Endothelial cell of umbilical vein (primary cell): ENCODE measurements around the gene PI3. TPM values are rescaled to one million over a fixed set of nuclear protein-coding genes. Genes with fewer than 3 reads are reported as not detected.

ENCODE experiments used
- BruUV-seq: library from RNA; stranded (reverse); fragments of 400-500 nt; replicated peaks from 2 replicates; lab custom pipeline; 2021; lab: Mats Ljungman, UMichigan
- CTCF ChIA-PET: fragments of 300-600, 350-600 bp; sonication (Branson Sonifier 250); formaldehyde crosslinking; loops from one replicate; lab custom pipeline; 2021; ENCODE audit warnings: antibody characterized with exemption, inconsistent platforms; lab: Charles Lee
- POLR2A ChIA-PET: fragments of 300-600, 350-600 bp; sonication (Branson Sonifier 250); formaldehyde crosslinking; loops from one replicate; lab custom pipeline; 2021; ENCODE audit warnings: antibody characterized with exemption, inconsistent platforms; lab: Charles Lee
- DNase-seq: peaks from one replicate; pipeline ENCODE4 v3.0.0-alpha.2; 2011; ENCODE audit warnings: low read depth, low spot score
- FAIRE-seq: peaks from 2 replicates; lab custom pipeline; 2011; peaks lifted over from hg19 to GRCh38; lab: Jason Lieb, UNC
- H2AFZ ChIP-seq: 2 replicates; pipeline ENCODE4 v1.6.0; 2012; ENCODE audit warnings: low read depth, low read length, control low read depth, inconsistent platforms
- H3K27ac ChIP-seq: 2 replicates; pipeline ENCODE4 v1.5.1; 2011; ENCODE audit warnings: low read depth, mild to moderate bottlenecking, control low read depth, low read length, moderate library complexity; ENCODE audit not compliant: insufficient read depth
- H3K27me3 ChIP-seq, 2 experiments: 2 replicates each; pipeline versions ENCODE4 v1.6.0 to v1.6.1; 2011; ENCODE audit warnings: low read length in 2 of 2, mixed read lengths in 1 of 2; ENCODE audit not compliant: control insufficient read depth in 2 of 2, insufficient read depth in 2 of 2
- H3K36me3 ChIP-seq, 2 experiments: 2 replicates in 1 of 2; 3 replicates in 1 of 2; pipeline ENCODE4 v1.5.1; 2011; ENCODE audit warnings: low read length in 2 of 2, mild to moderate bottlenecking in 1 of 2, moderate library complexity in 1 of 2; ENCODE audit not compliant: control insufficient read depth in 2 of 2, insufficient read depth in 2 of 2; ENCODE audit errors: extremely low read depth in 1 of 2
- H3K4me1 ChIP-seq: 3 replicates; pipeline ENCODE4 v1.5.1; 2011; ENCODE audit warnings: mild to moderate bottlenecking, low read length; ENCODE audit not compliant: control insufficient read depth, insufficient read depth; ENCODE audit errors: extremely low read depth
- H3K4me2 ChIP-seq: 2 replicates; pipeline ENCODE4 v1.6.1; 2011; ENCODE audit warnings: low read length, control low read depth, mixed read lengths; ENCODE audit not compliant: insufficient read depth
- H3K4me3 ChIP-seq, 3 experiments: fragments of 200-600 bp in 1 of 3; sonication (generic), shearing (Covaris generic) in 1 of 3; replicated peaks in 1 of 3; 2 replicates each; pipeline ENCODE4 v1.5.1; 2011 to 2016; ENCODE audit warnings: control low read depth in 3 of 3, low read length in 3 of 3, mild to moderate bottlenecking in 2 of 3, inconsistent platforms in 1 of 3, low read depth in 1 of 3, moderate library complexity in 1 of 3; ENCODE audit not compliant: insufficient read depth in 1 of 3
- H3K79me2 ChIP-seq: 2 replicates; pipeline ENCODE4 v1.6.0; 2012; ENCODE audit warnings: low read length, inconsistent platforms; ENCODE audit not compliant: control insufficient read depth, insufficient read depth
- H3K9ac ChIP-seq: replicated peaks from 2 replicates; pipeline ENCODE3; 2011; ENCODE audit warnings: low read length, control low read depth; ENCODE audit not compliant: insufficient read depth; ENCODE audit errors: extremely low read depth
- H3K9me1 ChIP-seq: replicated peaks from 3 replicates; pipeline ENCODE4 v1.6.0; 2011; ENCODE audit warnings: mild to moderate bottlenecking, low read length; ENCODE audit not compliant: control insufficient read depth, insufficient read depth; ENCODE audit errors: extremely low read depth
- H3K9me3 ChIP-seq: replicated peaks from 2 replicates; pipeline ENCODE4 v1.5.1; 2012; ENCODE audit warnings: low read length, inconsistent platforms; ENCODE audit not compliant: control insufficient read depth, insufficient read depth
- H4K20me1 ChIP-seq: replicated peaks from 2 replicates; pipeline ENCODE3; 2011; ENCODE audit warnings: mild to moderate bottlenecking, low read length; ENCODE audit not compliant: control insufficient read depth, insufficient read depth; ENCODE audit errors: extremely low read depth
- CTCF ChIP-seq, 2 donors: IDR thresholded peaks; 1 replicate in 1 of 2; 2 replicates in 1 of 2; pipeline ENCODE4 v1.5.1; 2011; ENCODE audit warnings: low read length in 2 of 2, mild to moderate bottlenecking in 2 of 2, moderate library complexity in 2 of 2, control low read depth in 1 of 2, inconsistent platforms in 1 of 2, low read depth in 1 of 2; ENCODE audit not compliant: insufficient read depth in 1 of 2; ENCODE audit errors: extremely low read depth in 1 of 2
- FOS ChIP-seq: IDR thresholded peaks from 2 replicates; pipeline ENCODE4 v1.6.1; 2011; ENCODE audit warnings: mild to moderate bottlenecking, low read length, moderate library complexity, borderline replicate concordance; ENCODE audit not compliant: insufficient read depth
- MYC ChIP-seq: IDR thresholded peaks from one replicate; pipeline ENCODE4 v1.6.1; 2011; ENCODE audit warnings: mild to moderate bottlenecking, low read depth, low read length
- POLR2A ChIP-seq: IDR thresholded peaks from 2 replicates; pipeline ENCODE4 v1.6.1; 2012; ENCODE audit warnings: low read depth, mild to moderate bottlenecking, control low read depth, low read length
- POLR2AphosphoS5 ChIP-seq: IDR thresholded peaks from 2 replicates; pipeline ENCODE4 v1.6.1; 2012; ENCODE audit warnings: low read depth, mild to moderate bottlenecking, control low read depth, low read length, moderate library complexity; ENCODE audit not compliant: insufficient read depth
- dilution Hi-C: fragments of 300-500 bp; cut with MboI; formaldehyde crosslinking; loops from one replicate; pipeline ENCODE4 v1.15.0; 2019; ENCODE audit warnings: low sequenced_read_pairs; ENCODE audit not compliant: extremely low pct_ligation_motif_present
- intact Hi-C: fragments of 100-400 bp; cut with micrococcal nuclease; formaldehyde crosslinking; loops from one replicate; pipeline ENCODE4 v1.10.0; 2022
- polyA plus RNA-seq, 4 experiments: library from polyadenylated mRNA; depleted of rRNA in 3 of 4; stranded (reverse) in 3 of 4; unstranded in 1 of 4; fragments of >200 nt; gene quantifications; 2 replicates each; pipeline versions ENCODE4 v1.2.1 to v1.2.3, GENCODE V29; 2011 to 2012; ENCODE audit warnings: missing spikeins in 1 of 4
- total RNA-seq: library from RNA; stranded (reverse); gene quantifications from 2 replicates; pipeline ENCODE4 v1.2.3, GENCODE V29; 2021
- TF ChIP-seq, protein P1 (sequence below): IDR thresholded peaks from 2 replicates; pipeline ENCODE4 v1.6.1; 2011; ENCODE audit not compliant: insufficient read depth, insufficient read length

The PI3 gene
- total and polyA plus RNA-seq, 2 donors (not counting 3 experiments of a cell fraction or from before 2014, with no cell fraction given): not detected

DNA sequence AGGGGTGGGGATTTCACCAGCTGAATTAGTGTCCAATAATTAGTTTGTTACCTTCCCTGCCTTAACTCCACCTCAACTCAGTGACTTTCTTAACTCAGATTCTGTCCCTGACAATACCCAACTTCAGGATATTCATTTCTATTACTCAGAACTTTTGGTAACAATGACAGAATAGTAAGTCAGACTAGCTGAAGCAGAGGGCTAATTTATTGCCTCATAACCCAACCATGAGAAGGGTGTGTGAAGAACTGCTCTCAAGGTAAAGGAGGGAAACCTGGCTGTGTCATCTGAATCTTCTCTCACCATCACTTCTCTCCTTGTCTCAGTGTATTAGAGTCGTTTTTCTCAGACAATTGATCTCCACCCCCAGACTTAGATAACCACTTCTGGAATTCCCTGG lies 1.2 kb upstream of the PI3 start:
- ChIA-PET POLR2A (no interaction called here), CTCF (interaction anchor here (0.7 kb wide), 1 partner anchor 11 kb away, joined by 3 read pairs; no protein-coding TSS in a partner anchor)
- dilution Hi-C loops (no loop called here), intact Hi-C loops (no loop called here)
- Histone ChIP-seq H3K9ac (no peak overlapping the region), H3K4me3 (no peak overlapping the region), H4K20me1 (no peaks in the 10 kb centered on the region), H2AFZ (no peak overlapping the region), H3K27me3 (peaks cover 2 to 9% of the 10 kb centered on the region in 2 experiments), H3K79me2 (no peaks in the 10 kb centered on the region), H3K9me3 (no peaks in the 10 kb centered on the region), H3K9me1 (no peaks in the 10 kb centered on the region), H3K27ac (no peak overlapping the region), H3K36me3 (no peaks in the 10 kb centered on the region), H3K4me1 (no peaks in the 10 kb centered on the region), H3K4me2 (no peak overlapping the region)
- no peak for DNase-seq
- TF ChIP-seq CTCF (IDR thresholded peaks at IDR 0.05; ENCODE audit: extremely low read depth in 1 of 2, insufficient read depth in 1 of 2, low read depth in 1 of 2, low read length in 2 of 2): no peak
- TF ChIP-seq FOS: no peak
- TF ChIP-seq MYC: no peak
- TF ChIP-seq POLR2A: no peak
- no peak for FAIRE-seq
- BruUV-seq: no TSS peak

DNA sequence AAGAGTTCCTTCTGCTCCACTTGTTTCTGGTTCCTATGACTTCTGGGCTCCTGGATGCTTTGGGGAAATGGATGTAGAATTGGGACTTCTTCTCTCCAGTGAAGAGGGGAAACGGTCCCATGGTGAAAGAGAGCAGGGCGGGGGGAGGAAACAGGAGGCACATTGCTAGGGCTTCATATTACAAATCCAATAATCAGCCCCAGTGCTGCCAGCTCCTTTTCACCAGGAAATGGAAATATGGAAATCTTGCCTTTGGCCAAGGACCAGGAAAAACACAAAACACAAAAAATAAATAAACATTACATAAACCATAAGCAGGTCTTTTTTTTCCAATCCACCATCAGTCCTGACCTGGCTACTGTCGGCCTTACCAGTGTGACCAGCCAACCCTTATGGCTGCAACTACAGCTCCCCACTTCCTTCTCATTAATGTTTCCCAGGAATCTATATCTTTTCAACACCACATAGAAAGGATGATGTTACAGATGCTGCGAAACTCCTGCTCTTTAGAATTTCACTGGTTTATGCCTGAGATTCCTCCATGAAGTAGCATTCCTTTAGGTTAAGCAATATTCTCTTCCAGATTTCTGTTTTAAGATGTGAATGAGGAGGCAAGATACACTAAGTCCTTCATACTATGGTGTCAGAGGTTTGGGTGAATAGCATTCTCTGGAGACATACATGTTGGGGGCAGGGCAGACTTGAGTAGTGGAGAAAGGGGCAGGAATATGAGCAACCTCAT lies 2.0 kb downstream of the PI3 start:
- ChIA-PET POLR2A (no interaction called here), CTCF (interaction anchor here (1.0 kb wide), 1 partner anchor 10 kb away, joined by 3 read pairs; no protein-coding TSS in a partner anchor)
- no TSS peak for BruUV-seq
- Histone ChIP-seq H3K9ac (no peak overlapping the region), H3K4me2 (no peak overlapping the region), H2AFZ (no peak overlapping the region), H3K27me3 (peaks cover 4 to 6% of the 10 kb centered on the region in 2 experiments), H3K36me3 (no peaks in the 10 kb centered on the region), H3K9me1 (no peaks in the 10 kb centered on the region), H3K9me3 (no peaks in the 10 kb centered on the region), H4K20me1 (no peaks in the 10 kb centered on the region), H3K27ac (no peak overlapping the region), H3K4me1 (no peaks in the 10 kb centered on the region), H3K4me3 (no peak overlapping the region), H3K79me2 (no peaks in the 10 kb centered on the region)
- FAIRE-seq: no peak
- TF ChIP-seq POLR2A (no peak), MYC (no peak), POLR2AphosphoS5 (no peak)
- TF ChIP-seq, protein P1, sequence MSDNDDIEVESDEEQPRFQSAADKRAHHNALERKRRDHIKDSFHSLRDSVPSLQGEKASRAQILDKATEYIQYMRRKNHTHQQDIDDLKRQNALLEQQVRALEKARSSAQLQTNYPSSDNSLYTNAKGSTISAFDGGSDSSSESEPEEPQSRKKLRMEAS: no peak
- intact Hi-C loops (no loop called here), dilution Hi-C loops (no loop called here)
- no peak for DNase-seq
